Hindlimb muscle (tissue), 1 donor: ENCODE data around the gene CCM2. TPM values are rescaled to one million over a fixed set of nuclear protein-coding genes. Genes with fewer than 3 reads are reported as not detected.

Experiments
- DNase-seq: peaks from one replicate; pipeline ENCODE4 v3.0.0-alpha.2; 2013
- polyA plus RNA-seq: library from polyadenylated mRNA; unstranded; fragments of 120-200 nt; gene quantifications from one replicate; pipeline ENCODE4 v1.2.1, GENCODE V29; 2013; ENCODE audit not compliant: insufficient read length

CCM2 gene
- polyA plus RNA-seq: 41.4 TPM

- DNase-seq: peak; percentile 54
Observed at GRCh38 chr7:45000093-45001032, at the start of gene CCM2. TSS of gene CCM2 (plus strand) at chr7:45000201. CDS start at chr7:45000334, 133 bp downstream.

GRCh38 chr7:44953156-44953555, 46.8 kb upstream of the CCM2 start:
- DNase-seq: no peak

- DNase-seq: no peak
Observed at GRCh38 chr7:44955733-44956132, 44.3 kb upstream of the CCM2 start.

- no peak for DNase-seq
Observed at GRCh38 chr7:44956157-44956766, 43.7 kb upstream of the CCM2 start.

- DNase-seq: no peak
Observed at GRCh38 chr7:44958645-44959344, 41.2 kb upstream of the CCM2 start.

- DNase-seq: no peak
Observed at GRCh38 chr7:44959433-44959951, 40.5 kb upstream of the CCM2 start.

GRCh38 chr7:44960011-44960580, 39.9 kb upstream of the CCM2 start:
- no peak for DNase-seq

GRCh38 chr7:44961844-44962482, 38.0 kb upstream of the CCM2 start:
- no peak for DNase-seq

GRCh38 chr7:44962483-44963251, 37.3 kb upstream of the CCM2 start:
- DNase-seq: peak; percentile 39

- DNase-seq: no peak
Observed at GRCh38 chr7:44963364-44964290, 36.4 kb upstream of the CCM2 start.

GRCh38 chr7:44964384-44964830, 35.6 kb upstream of the CCM2 start:
- DNase-seq: no peak

GRCh38 chr7:44964831-44965440, 35.1 kb upstream of the CCM2 start:
- DNase-seq: no peak

GRCh38 chr7:44965441-44965903, 34.5 kb upstream of the CCM2 start:
- no peak for DNase-seq

GRCh38 chr7:44965937-44966730, 33.9 kb upstream of the CCM2 start:
- no peak for DNase-seq

- DNase-seq: no peak
Observed at GRCh38 chr7:44966731-44967538, 33.1 kb upstream of the CCM2 start.

GRCh38 chr7:44967571-44968446, 32.2 kb upstream of the CCM2 start:
- no peak for DNase-seq
